Kidney (tissue), 14 donors: Measurements from ENCODE around the gene GDF10. TPM values are rescaled to one million over a fixed set of nuclear protein-coding genes. Genes with fewer than 3 reads are reported as not detected.
A peak's percentile ranks its signal among the peaks of the same experiment; 100 is the strongest.

Experiments used
- DNase-seq, 5 donors: peaks; one replicate each; pipeline ENCODE4 v3.0.0-alpha.2; 2013 to 2020
- FAIRE-seq: peaks from 2 replicates; lab custom pipeline; 2012; peaks lifted over from hg19 to GRCh38; lab: Jason Lieb, UNC
- H3K27ac ChIP-seq, 2 donors: one replicate each; pipeline ENCODE4 v1.7.0; 2013; ENCODE audit warnings: low read depth in 2 of 2, low read length in 2 of 2, inconsistent platforms in 1 of 2
- H3K27me3 ChIP-seq: one replicate; pipeline ENCODE4 v1.7.1; 2013; ENCODE audit warnings: low read length, inconsistent platforms; ENCODE audit not compliant: control insufficient read depth, insufficient read depth
- H3K36me3 ChIP-seq, 3 donors: one replicate each; pipeline versions ENCODE4 v1.7.0 to v1.7.1; 2013; ENCODE audit warnings: low read length in 3 of 3, control low read depth in 1 of 3, inconsistent platforms in 1 of 3; ENCODE audit not compliant: insufficient read depth in 3 of 3, control insufficient read depth in 2 of 3
- H3K4me1 ChIP-seq, 3 donors: one replicate each; pipeline versions ENCODE4 v1.7.0 to v1.7.1; 2013; ENCODE audit warnings: low read length in 3 of 3, inconsistent platforms in 1 of 3, low read depth in 1 of 3; ENCODE audit not compliant: control insufficient read depth in 2 of 3, insufficient read depth in 2 of 3
- H3K4me3 ChIP-seq, 3 donors: one replicate each; pipeline versions ENCODE4 v1.7.0 to v1.8.1; 2013; ENCODE audit warnings: low read length in 3 of 3, control low read depth in 1 of 3, inconsistent platforms in 1 of 3
- H3K9ac ChIP-seq, 3 donors: one replicate each; pipeline versions ENCODE4 v1.7.0 to v1.7.1; 2013; ENCODE audit warnings: low read length in 3 of 3, control low read depth in 1 of 3, inconsistent platforms in 1 of 3
- H3K9me3 ChIP-seq, 3 donors: one replicate each; pipeline versions ENCODE4 v1.7.0 to v1.7.1; 2013; ENCODE audit warnings: low read length in 3 of 3, control low read depth in 1 of 3, inconsistent platforms in 1 of 3; ENCODE audit not compliant: control insufficient read depth in 2 of 3, insufficient read depth in 1 of 3
- CTCF ChIP-seq: IDR thresholded peaks from 3 replicates; pipeline ENCODE4 v1.5.1; 2012; ENCODE audit warnings: mild to moderate bottlenecking, moderate library complexity, borderline replicate concordance; ENCODE audit not compliant: insufficient read depth; ENCODE audit errors: extremely low read depth
- intact Hi-C: fragments of 100-400 bp; cut with DNase I; formaldehyde crosslinking; loops from one replicate; pipeline ENCODE4 v1.11.1; 2022
- polyA plus RNA-seq: library from polyadenylated mRNA; stranded (reverse); fragments of 350-450 nt; fragmentation: Illumina TruSeq; extraction: RNeasy Lipid Tissue Mini Kit (QIAGEN cat#74804); gene quantifications from one replicate; pipeline ENCODE4 v1.2.3, GENCODE V29; 2014; ENCODE audit warnings: low read depth, low replicate concordance; ENCODE audit not compliant: insufficient read depth
- total RNA-seq: library from RNA; stranded (reverse); fragmentation: NEBNext Ultra II Directional; extraction: Animal tissue kit (Norgen Biotek cat#: 25700); gene quantifications from one replicate; pipeline ENCODE4 v1.2.1, GENCODE V29; 2021
- donor health status: control.
- donor health status: control.
- donor health status: control.
- donor health status: control.
- donor health status: control.
- donor health status: DM: yes; HTN: yes; CAD: no.
- donor health status: Normal renal cell carcinoma (clear cell type).

GDF10 gene
- total and polyA plus RNA-seq, 2 donors from 2014 or later = 1.1 TPM; not detected in 1

- Histone ChIP-seq H3K27me3 (no peaks in the 10 kb centered on the region), H3K4me1 (peaks cover 0 to 4% (median 0%) of the 10 kb centered on the region in 3 donors), H3K9me3 (no peaks in the 10 kb centered on the region), H3K4me3 (no peak overlapping the region), H3K9ac (no peak overlapping the region), H3K27ac (no peak overlapping the region), H3K36me3 (no peaks in the 10 kb centered on the region)
- no peak for TF ChIP-seq CTCF
- intact Hi-C loops = no loop called here
- FAIRE-seq (no peak), DNase-seq (peak in 4 of 5 donors; percentile 18 to 43 (median 32))
Observed at GRCh38 chr10:47331954-47332353, 32.0 kb downstream of the GDF10 start.

- H3K9me3 ChIP-seq = no peaks in the 10 kb centered on the region
- DNase-seq (peak in 1 of 5 donors; percentile 4), FAIRE-seq (no peak)
- H3K4me3 ChIP-seq = no peak overlapping the region
- intact Hi-C loops = no loop called here
- peaks cover 0 to 4% (median 0%) of the 10 kb centered on the region in 3 donors for H3K4me1 ChIP-seq
- no peak for TF ChIP-seq CTCF
- no peak overlapping the region for H3K9ac ChIP-seq
- no peaks in the 10 kb centered on the region for H3K27me3 ChIP-seq
- no peak overlapping the region for H3K27ac ChIP-seq
- no peaks in the 10 kb centered on the region for H3K36me3 ChIP-seq
Observed at GRCh38 chr10:47332371-47332770, 32.4 kb downstream of the GDF10 start.

- no peak for TF ChIP-seq CTCF
- intact Hi-C loops = no loop called here
- FAIRE-seq (no peak), DNase-seq (peak in 1 of 5 donors; percentile 6)
- Histone ChIP-seq H3K4me1 (peaks cover 0 to 4% (median 0%) of the 10 kb centered on the region in 3 donors), H3K9me3 (no peaks in the 10 kb centered on the region), H3K27ac (no peak overlapping the region), H3K4me3 (no peak overlapping the region), H3K27me3 (no peaks in the 10 kb centered on the region), H3K36me3 (no peaks in the 10 kb centered on the region), H3K9ac (no peak overlapping the region)
Observed at GRCh38 chr10:47332946-47333345, 32.9 kb downstream of the GDF10 start.

GRCh38 chr10:47333532-47333931 is 33.5 kb downstream of the GDF10 start:
- intact Hi-C loops = no loop called here
- Histone ChIP-seq H3K9me3 (no peaks in the 10 kb centered on the region), H3K27me3 (no peaks in the 10 kb centered on the region), H3K36me3 (no peaks in the 10 kb centered on the region), H3K9ac (no peak overlapping the region), H3K4me3 (no peak overlapping the region), H3K4me1 (peaks cover 0 to 4% (median 0%) of the 10 kb centered on the region in 3 donors), H3K27ac (no peak overlapping the region)
- FAIRE-seq = no peak
- TF ChIP-seq CTCF = no peak
- DNase-seq = peak in 1 of 5 donors; percentile 14
